ENCODE results near the gene ZNF117. TPM values are rescaled to one million over a fixed set of nuclear protein-coding genes. Genes with fewer than 3 reads are reported as not detected.

ZNF117 gene
- total and polyA plus RNA-seq, 2 of the 8 experiments (the other 6 are each of a cell fraction or from before 2014, with no cell fraction given) = 2.9 to 13.0 TPM

DNA sequence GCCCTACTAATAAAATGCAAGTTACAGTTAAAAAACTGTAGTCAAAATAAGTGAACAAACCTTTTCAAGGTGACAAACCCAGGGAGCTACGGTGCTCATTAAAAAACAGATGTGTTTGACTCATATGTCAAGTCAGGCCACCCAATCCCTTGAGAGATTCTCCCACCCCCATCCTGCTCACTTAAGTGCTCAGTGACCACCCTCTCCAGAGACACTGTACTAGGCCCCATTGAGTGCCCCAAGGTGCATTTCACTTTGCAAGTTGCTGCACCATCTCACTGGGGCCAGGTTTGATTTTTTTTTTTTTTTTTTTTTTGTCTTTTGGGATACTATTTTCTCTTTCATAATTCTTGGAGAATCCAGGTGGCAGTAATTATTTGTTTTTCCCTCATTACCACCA, 13.7 kb upstream of the ZNF117 start:
- no peak overlapping the region for H2BK20ac ChIP-seq (ENCODE audit: low read length)
- ChIA-PET POLR2A (ENCODE audit: partially characterized antibody) (no interaction called here), CTCF (ENCODE audit: partially characterized antibody) (no interaction called here)
- peak overlapping the region in 1 of 2 experiments; percentile 59; a peak in 1 of 4 replicates for H3K4me2 ChIP-seq (ENCODE audit: insufficient read depth in 1 of 2, low read depth in 2 of 2, low read length in 2 of 2)
- no peak overlapping the region for H4K8ac ChIP-seq (ENCODE audit: extremely low read depth, insufficient read depth, low read length)
- H3K27me3 ChIP-seq (replicated peaks in 1 of 4; ENCODE audit: control insufficient read depth in 3 of 4, extremely low read depth in 1 of 4, insufficient read depth in 3 of 4, low read length in 3 of 4) = no peaks in the 10 kb centered on the region
- no peak overlapping the region for H2AK5ac ChIP-seq (ENCODE audit: low read depth, low read length)
- peaks cover 0 to 3% (median 1%) of the 10 kb centered on the region in 4 experiments; a peak in 3 of 7 replicates for H3K4me1 ChIP-seq (replicated peaks in 1 of 4; ENCODE audit: control insufficient read depth in 3 of 4, insufficient read depth in 4 of 4, low read length in 3 of 4)
- H4K5ac ChIP-seq (ENCODE audit: insufficient read length, low read depth, low read length) = no peak overlapping the region
- H3K4ac ChIP-seq (replicated peaks; ENCODE audit: insufficient read length, low read depth, low read length) = no peak overlapping the region
- H3K23ac ChIP-seq (ENCODE audit: insufficient read length) = no peak overlapping the region
- WGBS, 2 experiments (ENCODE audit: extremely low coverage in 1 of 2, insufficient coverage in 1 of 2, insufficient read length in 1 of 2, insufficient replicate concordance in 2 of 2, low coverage in 1 of 2, low lambda C conversion rate in 2 of 2, missing lambda C conversion rate in 1 of 2) = 94% methylated on average over 1 of the region's 1 CpG; no CpG with 5 or more reads in 1 of the 2 experiments
- H3K18ac ChIP-seq (ENCODE audit: extremely low read depth, low read length) = no peak overlapping the region
- no peak overlapping the region for H2AFZ ChIP-seq (ENCODE audit: low read length)
- no peak overlapping the region for H3K27ac ChIP-seq (ENCODE audit: low read depth, low read length)
- H2BK12ac ChIP-seq (ENCODE audit: low read depth, low read length) = no peak overlapping the region
- no peak overlapping the region for H2BK15ac ChIP-seq (ENCODE audit: low read length)
- FAIRE-seq = no peak
- peaks cover 6% of the 10 kb centered on the region for H3K79me1 ChIP-seq (ENCODE audit: low read depth, low read length)
- no peak overlapping the region for H2BK5ac ChIP-seq (ENCODE audit: low read depth, low read length)
- peaks cover 5 to 9% of the 10 kb centered on the region in 2 experiments; a peak in 2 of 4 replicates for H3K9me3 ChIP-seq (ENCODE audit: insufficient read depth in 2 of 2, low read depth in 1 of 2, low read length in 1 of 2)
- H3K23me2 ChIP-seq (ENCODE audit: low read depth, low read length) = 0 out of 2 replicates have a peak, but pooled peaks cover 2% of the 10 kb centered on the region
- H3K56ac ChIP-seq (replicated peaks; ENCODE audit: insufficient read length, low read depth, low read length) = no peak overlapping the region
- H3K4me3 ChIP-seq (ENCODE audit: extremely low read depth in 1 of 4, insufficient read depth in 2 of 4, low read depth in 3 of 4, low read length in 4 of 4) = peak overlapping the region in 1 of 4 experiments; percentile 95; a peak in 1 of 8 replicates
- no peaks in the 10 kb centered on the region for H4K20me1 ChIP-seq (replicated peaks in 1 of 2; ENCODE audit: control insufficient read depth in 1 of 2, insufficient read depth in 2 of 2, low read length in 2 of 2)
- no peak overlapping the region for H2BK120ac ChIP-seq (replicated peaks; ENCODE audit: low read depth, low read length)
- peaks cover 0 to 49% of the 10 kb centered on the region in 2 experiments; a peak in 3 of 4 replicates for H3K79me2 ChIP-seq (ENCODE audit: control insufficient read depth in 1 of 2, insufficient read depth in 2 of 2, low read length in 2 of 2)
- H3K36me3 ChIP-seq (ENCODE audit: control insufficient read depth in 2 of 4, insufficient read depth in 4 of 4, low read length in 3 of 4) = peaks cover 0 to 12% (median 4%) of the 10 kb centered on the region in 4 experiments; a peak in 6 of 8 replicates
- H4K91ac ChIP-seq (replicated peaks; ENCODE audit: insufficient read length, low read length) = no peak overlapping the region
- H3K9ac ChIP-seq (replicated peaks in 1 of 4; ENCODE audit: extremely low read depth in 1 of 4, low read depth in 3 of 4, low read length in 3 of 4) = no peak overlapping the region
- no peak overlapping the region for H3K14ac ChIP-seq (ENCODE audit: insufficient read length)
- DNase-seq (ENCODE audit: low read depth in 1 of 2, low spot score in 2 of 2) = no peak
- TF ChIP-seq HDAC6 (IDR thresholded peaks at IDR 0.05; ENCODE audit: low read depth, low read length) (no peak), SUZ12 (IDR thresholded peaks at IDR 0.05; ENCODE audit: low read length) (no peak), HDAC2 (IDR thresholded peaks at IDR 0.05; ENCODE audit: borderline replicate concordance in 1 of 2, low read depth in 2 of 2, low read length in 2 of 2) (no peak), KDM4A (IDR thresholded peaks at IDR 0.05; ENCODE audit: low read depth, low read length, severe bottlenecking) (no peak), TCF12 (IDR thresholded peaks at IDR 0.05; ENCODE audit: low read depth, low read length) (no peak), PHF8 (conservative IDR thresholded peaks at IDR 0.05; ENCODE audit: low read depth, low read length) (no peak), CHD1 (IDR thresholded peaks at IDR 0.05; ENCODE audit: low read depth, low read length) (no peak), YY1 (IDR thresholded peaks at IDR 0.05; ENCODE audit: low read depth, low read length) (no peak), SIRT6 (IDR thresholded peaks at IDR 0.05; ENCODE audit: low read length) (no peak), RNF2 (IDR thresholded peaks at IDR 0.05; ENCODE audit: borderline replicate concordance, low read depth, low read length, missing control alignments, poor library complexity, severe bottlenecking) (no peak)
- TF ChIP-seq, protein P1, sequence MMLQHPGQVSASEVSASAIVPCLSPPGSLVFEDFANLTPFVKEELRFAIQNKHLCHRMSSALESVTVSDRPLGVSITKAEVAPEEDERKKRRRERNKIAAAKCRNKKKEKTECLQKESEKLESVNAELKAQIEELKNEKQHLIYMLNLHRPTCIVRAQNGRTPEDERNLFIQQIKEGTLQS (IDR thresholded peaks at IDR 0.05; ENCODE audit: insufficient read depth, low read depth, low read length) = no peak
- TF ChIP-seq, protein P2, sequence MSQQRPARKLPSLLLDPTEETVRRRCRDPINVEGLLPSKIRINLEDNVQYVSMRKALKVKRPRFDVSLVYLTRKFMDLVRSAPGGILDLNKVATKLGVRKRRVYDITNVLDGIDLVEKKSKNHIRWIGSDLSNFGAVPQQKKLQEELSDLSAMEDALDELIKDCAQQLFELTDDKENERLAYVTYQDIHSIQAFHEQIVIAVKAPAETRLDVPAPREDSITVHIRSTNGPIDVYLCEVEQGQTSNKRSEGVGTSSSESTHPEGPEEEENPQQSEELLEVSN (IDR thresholded peaks at IDR 0.05) = no peak
